ENCODE results near the gene CLCN4.

DNA sequence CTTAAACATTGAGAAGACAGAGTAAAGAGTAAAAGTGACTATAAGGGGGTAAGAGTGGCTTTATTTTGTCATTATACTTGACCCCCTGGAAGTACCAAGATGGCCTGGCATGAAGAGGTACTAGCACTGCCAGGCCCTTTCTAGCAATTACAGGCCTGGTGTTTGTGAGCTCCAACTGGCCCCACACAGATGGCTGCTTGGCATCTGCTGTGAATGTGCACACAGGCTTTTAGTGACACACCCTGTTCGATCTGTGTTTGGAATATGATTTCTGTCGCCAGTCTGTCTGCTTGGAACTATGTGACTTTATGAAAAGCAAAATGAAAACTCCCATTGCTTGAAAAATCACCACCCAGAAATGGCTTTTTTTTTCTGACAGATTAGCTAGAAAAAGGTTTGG, 123.3 kb downstream of the CLCN4 start:
- TF ChIP-seq, protein P1, sequence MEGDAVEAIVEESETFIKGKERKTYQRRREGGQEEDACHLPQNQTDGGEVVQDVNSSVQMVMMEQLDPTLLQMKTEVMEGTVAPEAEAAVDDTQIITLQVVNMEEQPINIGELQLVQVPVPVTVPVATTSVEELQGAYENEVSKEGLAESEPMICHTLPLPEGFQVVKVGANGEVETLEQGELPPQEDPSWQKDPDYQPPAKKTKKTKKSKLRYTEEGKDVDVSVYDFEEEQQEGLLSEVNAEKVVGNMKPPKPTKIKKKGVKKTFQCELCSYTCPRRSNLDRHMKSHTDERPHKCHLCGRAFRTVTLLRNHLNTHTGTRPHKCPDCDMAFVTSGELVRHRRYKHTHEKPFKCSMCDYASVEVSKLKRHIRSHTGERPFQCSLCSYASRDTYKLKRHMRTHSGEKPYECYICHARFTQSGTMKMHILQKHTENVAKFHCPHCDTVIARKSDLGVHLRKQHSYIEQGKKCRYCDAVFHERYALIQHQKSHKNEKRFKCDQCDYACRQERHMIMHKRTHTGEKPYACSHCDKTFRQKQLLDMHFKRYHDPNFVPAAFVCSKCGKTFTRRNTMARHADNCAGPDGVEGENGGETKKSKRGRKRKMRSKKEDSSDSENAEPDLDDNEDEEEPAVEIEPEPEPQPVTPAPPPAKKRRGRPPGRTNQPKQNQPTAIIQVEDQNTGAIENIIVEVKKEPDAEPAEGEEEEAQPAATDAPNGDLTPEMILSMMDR (IDR thresholded peaks at IDR 0.05) = no peak
- TF ChIP-seq POLR2A (IDR thresholded peaks at IDR 0.05) = no peak
